Measurements from ENCODE around the gene QRICH1. TPM values are rescaled to one million over a fixed set of nuclear protein-coding genes. Genes with fewer than 3 reads are reported as not detected.

QRICH1 gene
- total and polyA plus RNA-seq, 2 of the 4 experiments (the other 2 are of a cell fraction) = 62.7 to 77.3 TPM

GRCh38 chr3:49021213-49021812 is 72.6 kb downstream of the QRICH1 start:
- BruUV-seq (replicated peaks) = no TSS peak
- H3K4me1 ChIP-seq (ENCODE audit: control insufficient read depth, insufficient read depth, low read length) = peaks cover 11% of the 10 kb centered on the region
- peak overlapping the region; percentile 65 for H2AK5ac ChIP-seq (ENCODE audit: low read depth, low read length)
- H3K4me3 ChIP-seq (ENCODE audit: insufficient read depth, low read depth, low read length) = peak overlapping the region; percentile 84
- no peak overlapping the region for H3K18ac ChIP-seq (ENCODE audit: low read depth, low read length)
- dilution Hi-C loops (cut with HindIII; ENCODE audit: low sequenced_read_pairs, unreplicated experiment) = no loop called here
- H4K5ac ChIP-seq (ENCODE audit: low read depth, low read length) = 0 out of 2 replicates have a peak overlapping the region, but pooled peaks have one; percentile 4
- peak overlapping the region; percentile 93 for H2BK5ac ChIP-seq (ENCODE audit: low read depth, low read length, poor library complexity, severe bottlenecking)
- peak overlapping the region; percentile 66 for H3K9ac ChIP-seq (ENCODE audit: low read depth, low read length)
- ATAC-seq (ENCODE audit: low read depth) (peak; percentile 78), DNase-seq (peak; percentile 95)
- peak overlapping the region; percentile 74; the same call in 1 of the 2 replicates for H3K23ac ChIP-seq (ENCODE audit: low read depth, low read length)
- in situ Hi-C loops (cut with MboI; ENCODE audit: low sequenced_read_pairs) = no loop called here
- H3K14ac ChIP-seq (replicated peaks; ENCODE audit: low read depth, low read length) = peak overlapping the region; percentile 93
- H3K9me3 ChIP-seq (ENCODE audit: control insufficient read depth, insufficient read depth, low read length) = no peaks in the 10 kb centered on the region
- H3K36me3 ChIP-seq (ENCODE audit: control insufficient read depth, insufficient read depth, low read length) = peaks cover 28% of the 10 kb centered on the region
- CTCF ChIA-PET = interaction anchor here (0.5 to 1.1 kb wide), 5 partner anchors 14 to 473 kb away, joined by 3 to 7 read pairs (median 5); partner anchors contain the start of gene WDR6
- TF ChIP-seq MXI1 (IDR thresholded peaks at IDR 0.05; ENCODE audit: borderline replicate concordance, low read depth, low read length) = peak; percentile 36; the same call in 1 of the 2 replicates
- TF ChIP-seq, protein P1, sequence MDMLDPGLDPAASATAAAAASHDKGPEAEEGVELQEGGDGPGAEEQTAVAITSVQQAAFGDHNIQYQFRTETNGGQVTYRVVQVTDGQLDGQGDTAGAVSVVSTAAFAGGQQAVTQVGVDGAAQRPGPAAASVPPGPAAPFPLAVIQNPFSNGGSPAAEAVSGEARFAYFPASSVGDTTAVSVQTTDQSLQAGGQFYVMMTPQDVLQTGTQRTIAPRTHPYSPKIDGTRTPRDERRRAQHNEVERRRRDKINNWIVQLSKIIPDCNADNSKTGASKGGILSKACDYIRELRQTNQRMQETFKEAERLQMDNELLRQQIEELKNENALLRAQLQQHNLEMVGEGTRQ (IDR thresholded peaks at IDR 0.05; ENCODE audit: low read depth, low read length) = peak; percentile 49; the same call in 1 of the 2 replicates
- TF ChIP-seq, protein P2, sequence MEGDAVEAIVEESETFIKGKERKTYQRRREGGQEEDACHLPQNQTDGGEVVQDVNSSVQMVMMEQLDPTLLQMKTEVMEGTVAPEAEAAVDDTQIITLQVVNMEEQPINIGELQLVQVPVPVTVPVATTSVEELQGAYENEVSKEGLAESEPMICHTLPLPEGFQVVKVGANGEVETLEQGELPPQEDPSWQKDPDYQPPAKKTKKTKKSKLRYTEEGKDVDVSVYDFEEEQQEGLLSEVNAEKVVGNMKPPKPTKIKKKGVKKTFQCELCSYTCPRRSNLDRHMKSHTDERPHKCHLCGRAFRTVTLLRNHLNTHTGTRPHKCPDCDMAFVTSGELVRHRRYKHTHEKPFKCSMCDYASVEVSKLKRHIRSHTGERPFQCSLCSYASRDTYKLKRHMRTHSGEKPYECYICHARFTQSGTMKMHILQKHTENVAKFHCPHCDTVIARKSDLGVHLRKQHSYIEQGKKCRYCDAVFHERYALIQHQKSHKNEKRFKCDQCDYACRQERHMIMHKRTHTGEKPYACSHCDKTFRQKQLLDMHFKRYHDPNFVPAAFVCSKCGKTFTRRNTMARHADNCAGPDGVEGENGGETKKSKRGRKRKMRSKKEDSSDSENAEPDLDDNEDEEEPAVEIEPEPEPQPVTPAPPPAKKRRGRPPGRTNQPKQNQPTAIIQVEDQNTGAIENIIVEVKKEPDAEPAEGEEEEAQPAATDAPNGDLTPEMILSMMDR (conservative IDR thresholded peaks at IDR 0.05; ENCODE audit: low read depth, low read length) = no peak
- TF ChIP-seq POLR2A (IDR thresholded peaks at IDR 0.05; ENCODE audit: low read depth, low read length) = peak; percentile 99
- peaks cover 18% of the 10 kb centered on the region for H3K9me1 ChIP-seq (ENCODE audit: insufficient read depth, low read length)
- H2BK20ac ChIP-seq (ENCODE audit: low read depth, low read length) = no peak overlapping the region
- WGBS, 2 experiments (ENCODE audit: extremely low coverage in 2 of 2, insufficient read length in 1 of 2) = 0% methylated on average over 42 of the region's 60 CpGs; no CpG with 5 or more reads in 1 of the 2 experiments
- H3K27ac ChIP-seq (ENCODE audit: insufficient read depth, low read length) = peak overlapping the region; percentile 70
- peak overlapping the region; percentile 9; the same call in 1 of the 2 replicates for H2BK120ac ChIP-seq (ENCODE audit: low read depth, low read length)
- peak overlapping the region; percentile 72 for H3K4me2 ChIP-seq (ENCODE audit: low read depth, low read length)
- no peak overlapping the region for H2BK15ac ChIP-seq (ENCODE audit: low read depth, low read length)
- peak overlapping the region in 1 of 2 experiments; percentile 88; a peak in 3 of 4 replicates for H4K8ac ChIP-seq (ENCODE audit: low read depth in 2 of 2, low read length in 2 of 2)
- H4K91ac ChIP-seq (ENCODE audit: insufficient read depth, low read depth, low read length) = peak overlapping the region; percentile 57; the same call in 1 of the 2 replicates
- peak overlapping the region; percentile 92 for H3K4ac ChIP-seq (ENCODE audit: low read depth, low read length)
- POLR2A ChIA-PET (ENCODE audit: unreplicated experiment) = interaction anchor here (0.6 to 3.8 kb wide), 4 partner anchors 42 to 84 kb away, joined by 3 to 25 read pairs (median 4); partner anchors contain the start of gene QRICH1
- H2AFZ ChIP-seq (replicated peaks; ENCODE audit: low read length, poor library complexity) = peak overlapping the region; percentile 94
- no peaks in the 10 kb centered on the region for H3K27me3 ChIP-seq (ENCODE audit: control insufficient read depth, insufficient read depth, low read length)
- H2AK9ac ChIP-seq (replicated peaks; ENCODE audit: low read depth, low read length, poor library complexity) = peak overlapping the region; percentile 99
- H3K79me1 ChIP-seq (ENCODE audit: low read depth in 1 of 2, low read length in 2 of 2) = peaks cover 24 to 84% of the 10 kb centered on the region in 2 experiments; a peak in 3 of 4 replicates
- intact Hi-C loops (cut with micrococcal nuclease) = loop anchor here (2.0 to 5.0 kb wide), 2 partner anchors 33 to 71 kb away; partner anchors contain the start of gene QRICH1
- H3K56ac ChIP-seq (ENCODE audit: extremely low read depth, insufficient read depth, low read length) = peak overlapping the region; percentile 58; the same call in 1 of the 2 replicates
- peaks cover 20% of the 10 kb centered on the region for H4K20me1 ChIP-seq (ENCODE audit: insufficient read depth, low read length)
